GM21786 (cell line): ENCODE data around the gene CHST1.

Experiments
- ATAC-seq: cut with Tn5 transposase; IDR thresholded peaks from one replicate; pipeline ENCODE4 v1.9.1; 2021; ENCODE audit not compliant: unreplicated experiment

The CHST1 gene, protein sequence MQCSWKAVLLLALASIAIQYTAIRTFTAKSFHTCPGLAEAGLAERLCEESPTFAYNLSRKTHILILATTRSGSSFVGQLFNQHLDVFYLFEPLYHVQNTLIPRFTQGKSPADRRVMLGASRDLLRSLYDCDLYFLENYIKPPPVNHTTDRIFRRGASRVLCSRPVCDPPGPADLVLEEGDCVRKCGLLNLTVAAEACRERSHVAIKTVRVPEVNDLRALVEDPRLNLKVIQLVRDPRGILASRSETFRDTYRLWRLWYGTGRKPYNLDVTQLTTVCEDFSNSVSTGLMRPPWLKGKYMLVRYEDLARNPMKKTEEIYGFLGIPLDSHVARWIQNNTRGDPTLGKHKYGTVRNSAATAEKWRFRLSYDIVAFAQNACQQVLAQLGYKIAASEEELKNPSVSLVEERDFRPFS

DNA sequence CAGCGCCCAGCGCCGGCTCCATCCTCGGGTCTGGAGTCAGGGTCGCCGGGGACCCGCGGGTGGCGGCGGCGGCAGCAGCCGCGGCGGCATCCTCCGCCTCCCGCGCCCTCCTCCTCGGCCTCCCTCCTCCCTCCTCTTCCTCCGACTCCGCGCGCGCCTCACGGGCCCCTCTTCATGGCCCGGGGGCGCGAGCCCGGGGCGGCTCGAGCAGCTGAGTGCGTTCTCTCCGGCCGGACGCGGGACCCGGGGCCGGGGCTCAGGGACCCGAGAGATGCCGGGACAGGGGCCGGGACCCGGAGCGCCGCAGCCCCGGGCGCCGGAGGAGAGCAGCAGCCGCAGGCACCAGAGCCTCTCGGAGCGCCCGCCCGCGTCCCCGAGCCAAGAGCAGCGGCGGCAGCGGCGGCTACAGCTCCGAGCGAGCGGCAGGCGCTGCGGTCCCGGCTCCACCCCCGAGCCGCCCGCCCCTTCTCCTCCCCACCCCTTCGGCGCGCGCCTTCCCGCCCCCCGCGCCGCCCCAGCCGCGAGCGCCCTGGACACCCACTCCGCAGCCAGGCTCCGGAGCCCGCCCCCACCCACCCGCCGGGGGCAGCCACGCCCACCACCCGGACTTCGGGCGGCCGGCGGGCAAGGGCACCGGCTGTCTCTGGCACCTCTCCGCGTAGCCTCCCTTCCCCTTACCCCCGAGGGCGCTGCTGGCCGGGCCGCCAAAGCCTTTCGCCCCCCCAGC, at the start of gene CHST1:
Gene CHST1, minus strand, starts transcription at position 417 of the 727 bp plus-strand sequence. CDS start 14,699 bp downstream, outside the sequence.
- no peak for ATAC-seq

DNA sequence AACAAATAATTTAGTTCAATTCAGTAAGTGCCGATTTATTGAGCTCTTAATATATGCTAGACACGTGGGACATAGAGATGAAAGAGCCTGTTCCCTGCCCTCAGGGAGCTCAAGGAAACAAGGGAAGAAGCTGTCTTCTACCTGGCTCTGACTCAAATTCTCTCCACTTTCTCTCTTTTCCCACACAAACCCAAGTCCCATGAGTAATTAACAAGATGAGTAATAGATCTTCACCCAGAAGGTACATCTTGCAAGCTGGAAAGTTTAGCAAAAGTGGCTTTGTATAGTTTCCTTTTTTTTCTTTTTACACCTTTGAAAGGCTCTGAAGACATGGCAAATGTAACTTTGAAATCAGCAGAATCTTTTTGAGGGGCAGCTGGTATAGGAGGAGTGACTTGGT, 48.2 kb upstream of the CHST1 start:
- no peak for ATAC-seq

DNA sequence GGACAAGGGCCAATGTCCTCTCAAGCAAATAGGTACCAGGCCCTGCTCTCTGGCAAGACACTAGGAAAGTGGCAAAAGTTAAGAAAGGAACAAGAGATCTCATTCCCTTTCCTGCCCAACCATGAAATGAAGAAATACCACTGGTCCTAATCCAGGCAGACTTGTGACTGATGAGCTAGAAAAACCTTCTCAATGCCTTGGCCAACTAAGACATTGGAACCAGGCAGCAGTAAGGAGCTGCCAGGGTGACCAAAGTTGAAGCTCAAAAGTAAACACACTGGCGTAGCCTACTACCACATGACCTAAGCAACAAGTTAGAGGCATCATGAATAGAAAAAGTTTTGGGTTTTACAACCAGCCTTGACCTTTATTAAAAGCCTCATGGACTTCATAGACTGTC, 45.1 kb upstream of the CHST1 start:
- ATAC-seq, result no peak

DNA sequence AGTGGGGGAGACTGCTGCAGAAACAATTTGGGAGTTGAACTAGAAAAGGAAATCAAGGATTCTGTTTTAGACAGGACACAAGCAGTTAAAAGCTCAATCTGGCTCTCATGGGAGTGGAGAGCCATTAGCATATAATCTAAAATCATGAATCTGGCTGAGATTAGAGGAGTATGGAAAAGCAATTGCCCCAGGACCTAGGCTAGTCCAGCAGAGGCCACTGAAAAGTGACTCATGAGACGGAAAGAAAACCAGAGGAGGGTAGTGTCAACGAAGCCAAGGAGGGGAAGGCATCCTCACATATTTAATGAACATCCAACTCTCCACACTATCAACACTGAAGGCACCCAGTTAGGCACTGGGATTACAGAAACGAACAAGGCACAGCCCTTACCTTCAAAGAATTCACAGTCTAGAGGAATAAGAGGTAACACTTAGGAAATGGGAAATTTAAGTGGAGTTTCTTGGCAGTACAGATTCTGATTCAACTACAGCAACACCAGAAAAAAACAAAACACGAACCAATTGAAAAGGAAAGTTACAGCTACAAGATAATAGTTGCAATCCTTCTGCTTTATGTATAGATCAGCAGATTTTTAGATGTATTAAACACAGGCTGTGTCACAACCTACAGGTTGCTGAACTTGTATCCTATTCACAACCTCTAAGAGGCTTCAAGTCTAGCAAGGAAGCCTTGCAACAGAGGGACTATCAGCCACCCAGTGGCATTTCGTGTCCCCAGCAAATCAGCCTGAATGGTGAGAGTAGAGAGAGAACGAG, 43.7 kb upstream of the CHST1 start:
- ATAC-seq, result no peak

DNA sequence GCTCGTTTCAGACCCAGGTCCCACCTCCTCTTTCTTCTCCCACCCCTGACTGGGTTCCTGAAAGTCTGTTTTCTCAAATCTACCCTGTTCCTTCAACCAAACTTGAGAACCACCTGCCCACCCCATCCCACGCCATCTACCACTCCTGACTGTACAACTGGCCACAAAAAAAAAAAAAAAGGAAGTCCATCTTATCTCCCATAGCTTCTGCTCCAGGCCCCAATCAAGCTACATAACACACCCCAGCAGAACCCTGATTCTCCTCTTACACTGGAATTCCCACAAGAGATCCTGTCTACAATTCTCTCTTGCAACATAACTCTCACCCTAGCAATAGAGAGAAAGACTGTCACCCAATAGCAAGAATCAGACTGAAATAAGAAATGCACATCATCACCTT, 39.2 kb upstream of the CHST1 start:
- ATAC-seq, result no peak

DNA sequence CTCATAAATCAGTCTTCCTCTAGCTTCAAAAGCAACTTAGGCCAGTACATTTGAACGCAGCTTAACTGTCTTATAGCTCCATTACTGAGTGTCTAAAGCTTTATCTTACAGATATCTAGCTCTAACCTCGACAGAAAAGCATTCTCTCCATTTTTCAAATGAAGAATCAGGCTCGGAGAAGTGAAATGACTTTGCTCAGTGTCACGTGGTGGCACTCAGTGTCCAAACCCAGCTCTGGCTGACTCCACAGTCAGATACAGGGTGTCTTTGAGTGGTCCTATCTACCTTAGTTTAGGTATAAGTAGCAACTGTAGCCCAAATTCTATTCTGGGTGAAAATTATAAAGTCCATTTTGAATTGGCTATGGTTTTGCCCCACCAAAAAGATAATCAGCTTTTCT, 38.7 kb upstream of the CHST1 start:
- no peak for ATAC-seq

DNA sequence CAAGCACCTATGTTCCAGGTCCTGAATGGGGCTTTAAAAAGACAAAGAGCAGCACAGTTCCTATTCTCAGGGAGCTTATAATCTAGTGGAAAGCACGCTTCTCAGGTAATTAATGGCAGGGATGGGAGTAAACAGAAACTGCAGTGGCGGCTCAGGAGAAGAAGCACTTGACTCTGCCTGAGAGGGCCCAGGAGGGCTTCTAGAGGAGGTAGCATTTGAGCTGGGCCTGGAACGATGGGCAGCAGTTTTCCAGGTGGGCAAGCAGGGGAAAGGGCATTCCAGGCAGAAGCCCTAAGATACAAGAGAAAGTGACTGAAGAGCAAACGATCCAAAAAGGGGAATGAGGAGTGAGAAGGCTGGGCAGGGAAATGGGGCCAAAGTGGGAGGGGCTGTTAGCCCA, 37.1 kb upstream of the CHST1 start:
- ATAC-seq, result no peak

DNA sequence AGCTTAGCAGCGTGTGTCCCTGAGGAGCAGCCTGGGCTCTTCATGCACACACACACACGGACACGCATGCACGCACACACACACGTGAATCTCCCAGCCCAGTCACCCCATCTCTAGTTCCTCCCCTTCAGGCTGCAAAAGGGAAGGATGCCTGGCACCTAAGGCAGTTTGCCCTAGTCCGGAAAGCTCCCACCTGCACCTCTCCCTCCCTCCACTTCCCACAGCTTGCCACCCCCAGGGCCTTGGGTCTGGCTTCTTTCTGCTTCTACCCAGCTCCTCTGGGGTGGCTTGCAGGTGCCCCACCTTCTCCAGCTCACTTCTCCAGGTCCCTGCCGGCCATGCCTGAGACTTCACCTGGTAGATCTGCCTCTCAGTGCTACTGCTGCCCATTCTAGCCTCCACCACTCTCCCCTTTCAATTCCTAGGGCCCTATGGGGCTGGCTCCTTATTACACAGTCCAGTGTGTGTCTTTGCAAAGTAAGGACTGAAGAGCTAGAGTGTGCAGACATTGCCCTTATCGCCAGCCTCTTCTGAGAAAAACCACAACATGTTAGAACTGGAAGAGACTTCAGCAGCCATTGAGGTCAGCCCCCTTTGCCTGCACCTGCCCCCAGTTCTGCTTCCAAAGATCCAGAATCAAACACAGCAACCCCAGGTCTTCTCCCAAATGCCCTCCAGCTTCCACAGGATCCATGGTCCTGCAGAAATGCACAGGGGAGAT, 33.5 kb upstream of the CHST1 start:
- no peak for ATAC-seq

DNA sequence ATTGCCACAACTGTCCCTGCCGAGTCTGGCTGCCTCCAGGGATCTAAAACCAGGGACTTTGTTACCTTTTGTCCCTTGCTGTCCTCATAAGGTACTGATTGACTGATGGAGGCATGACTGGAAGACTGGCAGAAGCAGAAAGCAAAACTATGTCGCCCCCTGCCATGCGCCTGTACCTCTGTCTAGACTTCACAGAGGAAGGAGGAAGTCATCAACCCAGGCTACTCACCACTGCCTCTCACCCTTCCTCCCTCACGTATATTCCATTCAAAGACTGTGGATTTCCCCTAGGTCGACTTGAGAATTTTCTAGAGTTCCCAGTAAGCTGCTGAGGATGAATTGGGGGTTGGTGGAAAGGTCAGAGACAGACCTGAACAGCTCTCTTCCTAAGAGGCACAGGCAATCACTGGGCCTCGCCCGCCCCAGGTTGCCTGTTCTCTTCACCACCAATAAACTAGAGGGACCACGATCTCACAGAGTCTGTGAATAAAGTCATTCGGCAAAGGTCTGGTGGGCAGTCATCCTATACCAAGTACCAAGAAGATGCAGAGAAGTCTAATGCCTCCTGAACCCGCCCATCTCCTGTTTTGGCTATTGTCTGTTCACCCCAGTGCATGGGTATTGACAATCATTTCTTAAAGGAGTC, 27.5 kb upstream of the CHST1 start:
- no peak for ATAC-seq

DNA sequence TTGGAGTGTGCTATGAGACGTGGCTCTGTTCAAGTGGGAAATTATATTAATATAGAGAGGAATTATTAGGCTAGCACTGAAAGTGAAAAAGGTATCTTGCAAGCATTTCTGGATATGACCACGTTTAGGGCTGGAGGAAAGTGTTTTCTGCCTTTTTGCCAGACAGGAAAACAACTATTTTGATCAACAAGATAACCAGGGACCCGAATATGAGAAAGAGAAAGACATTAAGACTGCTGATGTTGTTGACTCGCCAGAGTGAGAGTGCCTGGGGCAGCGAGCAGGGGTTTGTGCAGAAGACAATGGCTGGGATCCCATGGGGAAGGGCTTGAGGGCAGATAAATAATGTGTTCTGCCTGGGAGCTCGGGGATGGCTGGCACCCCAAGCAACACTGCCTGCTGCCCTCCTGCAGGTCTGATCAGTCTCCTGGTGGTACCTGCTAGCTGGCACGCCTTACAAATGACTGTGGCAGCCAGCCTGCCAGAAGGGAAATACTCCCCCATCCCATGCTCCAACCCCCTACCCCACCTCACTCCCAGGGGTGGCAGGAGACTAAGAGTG, 23.1 kb upstream of the CHST1 start:
- no peak for ATAC-seq

DNA sequence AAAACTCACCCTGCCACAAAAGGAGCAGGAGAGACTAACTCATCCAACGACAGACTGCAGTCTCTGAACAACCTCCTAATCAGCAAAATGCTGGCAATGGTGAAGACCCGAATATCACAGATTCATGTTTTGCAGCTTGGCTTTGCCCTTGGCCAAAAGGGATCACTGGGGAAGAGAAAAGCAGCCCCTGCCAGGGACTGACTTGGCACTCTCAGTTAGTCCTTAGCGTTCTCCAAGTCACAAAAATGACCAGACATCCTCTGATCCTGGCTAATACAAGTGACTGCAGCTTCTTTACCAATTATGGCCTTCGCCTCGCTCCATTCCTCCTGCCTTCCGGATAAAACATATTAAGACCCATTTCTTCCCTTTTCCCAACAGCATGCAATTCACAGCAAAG, 22.4 kb upstream of the CHST1 start:
- ATAC-seq, result no peak

DNA sequence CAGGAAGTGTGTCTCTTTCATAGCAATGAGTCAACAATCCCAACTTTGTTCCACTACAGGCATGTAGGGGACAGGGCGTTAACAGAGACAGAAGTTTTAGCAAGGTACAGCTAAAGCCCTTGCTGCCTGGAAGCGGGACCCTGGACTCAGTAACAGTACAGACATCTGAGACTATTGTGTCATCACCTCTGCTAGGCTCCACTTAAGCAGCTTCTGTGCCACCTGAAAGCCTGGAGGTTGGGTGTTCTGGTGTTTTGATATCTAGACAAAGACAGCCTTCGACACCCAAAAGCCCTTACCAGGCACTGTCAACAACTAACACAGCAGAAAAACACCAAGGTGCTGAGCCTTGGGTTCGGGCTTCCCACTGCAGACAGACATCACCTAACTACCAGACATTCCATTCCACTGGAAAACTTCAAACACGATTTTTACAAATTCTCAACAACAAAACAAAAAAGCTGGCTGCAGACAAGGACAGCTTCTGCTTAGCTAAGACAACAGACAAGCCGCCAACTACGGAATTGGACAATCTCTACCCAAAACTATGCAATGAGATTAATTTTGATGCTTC, 20.6 kb upstream of the CHST1 start:
- no peak for ATAC-seq

DNA sequence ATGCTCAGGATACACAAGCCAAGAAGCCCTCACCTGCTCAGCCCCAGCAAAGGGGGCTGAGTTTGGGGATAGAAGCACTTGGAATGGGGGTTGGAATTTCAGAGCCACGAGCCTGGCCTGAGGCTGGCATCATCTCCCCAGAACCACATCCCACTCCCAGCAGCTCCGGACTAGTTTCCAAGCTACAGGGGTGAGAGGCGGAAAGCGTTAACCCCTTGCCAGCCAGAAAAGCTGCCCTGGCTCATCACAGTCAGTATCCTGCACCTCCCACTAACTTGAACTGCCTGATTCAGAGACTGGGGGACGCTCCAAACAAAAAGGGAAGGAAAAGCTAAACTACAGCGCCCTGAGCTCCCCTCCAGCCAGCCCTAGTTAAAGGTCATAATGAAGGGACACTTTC, 19.0 kb upstream of the CHST1 start:
- no peak for ATAC-seq

DNA sequence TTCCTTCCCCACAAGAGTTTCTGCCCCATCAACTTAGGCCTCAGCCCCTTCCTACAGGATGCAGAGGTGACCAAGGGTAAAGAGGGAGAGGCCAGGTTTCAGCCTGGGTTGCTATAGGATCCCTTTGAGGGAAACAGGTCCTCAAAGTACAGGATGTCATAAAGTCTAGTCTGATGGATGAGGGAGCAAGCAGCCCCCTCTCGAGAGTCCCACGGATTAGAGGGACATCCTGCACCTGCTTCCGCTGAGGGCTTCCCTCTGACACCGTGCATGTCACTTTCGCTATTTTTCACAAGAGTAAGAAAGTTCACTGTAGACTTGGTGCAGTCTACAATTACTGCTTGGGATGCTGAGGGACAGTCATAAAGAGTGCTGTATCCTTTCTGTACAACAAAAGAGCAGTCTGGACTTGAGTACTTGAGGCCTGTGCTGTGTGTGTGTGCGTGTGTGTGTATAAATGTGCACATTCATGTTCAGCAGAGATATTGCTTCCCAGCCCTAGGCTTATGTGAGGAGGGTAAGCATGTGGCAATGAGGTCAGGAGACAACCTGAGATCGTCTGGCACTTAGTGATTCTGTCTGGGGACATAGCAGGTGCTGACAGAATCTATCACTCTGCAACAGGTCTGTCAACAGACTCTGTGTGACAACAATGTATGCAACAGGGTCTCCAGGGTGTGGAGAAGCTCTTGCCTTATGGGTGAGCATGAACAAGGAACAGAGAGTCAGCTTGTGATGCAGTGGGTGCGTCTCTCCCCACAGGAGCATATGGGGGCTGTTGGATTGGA, 18.0 kb upstream of the CHST1 start:
- no peak for ATAC-seq

DNA sequence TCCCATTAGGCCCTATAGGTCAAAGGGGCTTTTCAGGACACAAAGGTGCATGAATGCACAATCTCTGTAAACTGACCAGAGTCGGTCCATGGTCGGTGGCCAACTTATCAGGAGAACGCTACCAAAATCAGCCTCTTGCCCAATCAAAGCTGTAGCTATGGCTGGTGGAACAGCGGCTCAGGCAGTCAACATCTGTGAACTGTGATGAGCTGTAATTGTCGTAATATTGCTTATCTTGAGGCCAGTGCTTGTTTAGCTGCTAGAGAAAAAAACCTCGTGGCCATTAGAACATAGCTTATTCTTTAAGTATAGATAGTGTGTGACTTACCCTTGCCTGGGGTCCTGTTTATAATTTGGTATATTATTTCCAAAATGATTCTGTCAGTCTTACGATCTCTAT, 14.4 kb upstream of the CHST1 start:
- no peak for ATAC-seq

DNA sequence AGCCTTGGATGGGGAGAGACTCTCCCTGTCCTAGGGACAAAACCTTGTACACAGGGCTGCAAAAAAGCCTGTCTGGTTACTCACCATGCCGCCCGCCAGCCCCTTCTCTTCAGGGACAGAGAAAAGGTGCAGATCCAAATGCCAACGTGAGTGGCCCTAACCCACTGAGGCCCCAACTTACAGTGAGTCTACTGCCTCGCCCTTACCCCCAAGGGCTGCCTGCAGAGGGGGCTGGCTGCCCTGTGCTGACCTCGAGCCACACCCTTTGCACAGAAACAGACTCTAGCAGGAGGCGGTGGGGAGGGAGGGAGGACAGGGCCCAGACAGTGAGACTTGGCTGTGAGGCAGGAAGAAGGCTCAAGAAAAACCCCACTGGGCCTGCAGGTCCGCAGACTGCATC, 13.6 kb upstream of the CHST1 start:
- ATAC-seq, result no peak

DNA sequence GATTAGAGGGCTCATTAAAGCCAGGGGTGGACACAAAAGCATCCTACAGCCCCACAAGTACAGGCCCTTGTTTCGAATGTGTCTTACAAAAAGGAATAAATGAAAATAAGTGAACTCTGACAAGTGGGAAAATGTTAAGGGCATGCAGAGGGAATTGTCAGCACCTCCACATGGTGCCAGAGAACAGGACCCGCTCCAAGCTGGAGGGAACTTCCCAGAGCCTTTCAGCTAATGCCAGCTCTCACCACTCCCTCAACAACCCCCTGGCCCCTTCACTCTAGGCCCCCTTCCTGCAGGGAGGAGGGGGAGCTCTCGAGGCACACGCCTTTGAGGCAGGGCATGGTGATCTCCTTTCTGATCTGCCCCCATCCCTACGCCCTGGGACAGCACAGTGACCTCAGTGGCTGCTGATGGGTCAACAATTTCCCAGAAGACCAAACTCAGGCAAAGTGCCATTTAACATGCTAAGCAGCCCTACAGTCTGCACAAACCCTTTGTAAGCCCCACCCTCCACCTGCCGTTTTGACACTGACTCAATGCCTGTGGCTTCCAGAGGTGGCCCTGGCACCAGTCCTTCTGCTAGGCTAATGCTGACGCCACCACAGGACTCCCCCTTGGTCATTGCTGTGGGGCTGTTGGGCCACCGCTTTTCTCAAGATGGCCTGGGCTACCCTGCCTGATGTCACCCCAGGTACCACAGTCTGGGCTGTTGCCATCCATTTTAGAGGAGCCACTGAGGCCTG, 12.5 kb upstream of the CHST1 start:
- no peak for ATAC-seq

DNA sequence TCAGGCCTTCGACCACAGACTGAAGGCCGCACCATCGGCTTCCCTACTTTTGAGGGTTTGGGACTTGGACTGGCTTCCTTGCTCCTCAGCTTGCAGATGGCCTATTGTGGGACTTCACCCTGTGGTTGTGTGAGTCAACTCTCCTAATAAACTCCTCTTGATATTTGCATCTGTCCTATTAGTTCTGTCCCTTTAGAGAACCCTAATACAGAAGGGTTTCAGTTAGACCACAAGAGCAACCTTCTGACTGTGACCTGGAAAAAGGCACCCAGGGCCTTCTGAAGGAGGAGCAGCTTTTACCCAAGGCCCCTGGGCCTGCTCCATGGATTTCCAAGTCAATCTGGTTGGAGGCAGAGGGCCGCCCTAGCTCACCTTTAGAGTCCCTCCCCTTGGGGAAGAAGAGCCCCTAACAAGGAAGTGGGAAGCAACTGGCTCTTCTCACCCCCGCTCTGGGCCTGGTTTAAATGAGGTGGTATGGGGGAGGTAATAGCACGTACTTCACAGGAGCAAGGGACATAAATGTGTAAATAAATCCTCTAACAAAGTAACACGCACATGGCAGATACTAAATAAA, 11.2 kb upstream of the CHST1 start:
- peak; percentile 91 for ATAC-seq
